Subcutaneous adipose tissue (tissue), 4 donors: ENCODE results near the gene CRACR2B. TPM values are rescaled to one million over a fixed set of nuclear protein-coding genes. Genes with fewer than 3 reads are reported as not detected.

ENCODE experiments used
- total RNA-seq, 4 donors: library from RNA; depleted of rRNA; stranded (reverse); fragments of >200 nt; gene quantifications; one replicate each; pipeline ENCODE4 v1.1.0, GENCODE V29; 2016
- TF ChIP-seq, protein P1 (sequence below): fragments of 450-650 bp; IDR thresholded peaks from one replicate; pipeline ENCODE4 v1.5.1; 2016; ENCODE audit warnings: low read depth, mild to moderate bottlenecking, control low read depth, antibody characterized with exemption, moderate library complexity

The CRACR2B gene
- total RNA-seq, 4 donors from 2014 or later = 2.3 to 44.6 (median 9.7) TPM

GRCh38 chr11:802018-802617, 25.6 kb upstream of the CRACR2B start:
- TF ChIP-seq, protein P1, sequence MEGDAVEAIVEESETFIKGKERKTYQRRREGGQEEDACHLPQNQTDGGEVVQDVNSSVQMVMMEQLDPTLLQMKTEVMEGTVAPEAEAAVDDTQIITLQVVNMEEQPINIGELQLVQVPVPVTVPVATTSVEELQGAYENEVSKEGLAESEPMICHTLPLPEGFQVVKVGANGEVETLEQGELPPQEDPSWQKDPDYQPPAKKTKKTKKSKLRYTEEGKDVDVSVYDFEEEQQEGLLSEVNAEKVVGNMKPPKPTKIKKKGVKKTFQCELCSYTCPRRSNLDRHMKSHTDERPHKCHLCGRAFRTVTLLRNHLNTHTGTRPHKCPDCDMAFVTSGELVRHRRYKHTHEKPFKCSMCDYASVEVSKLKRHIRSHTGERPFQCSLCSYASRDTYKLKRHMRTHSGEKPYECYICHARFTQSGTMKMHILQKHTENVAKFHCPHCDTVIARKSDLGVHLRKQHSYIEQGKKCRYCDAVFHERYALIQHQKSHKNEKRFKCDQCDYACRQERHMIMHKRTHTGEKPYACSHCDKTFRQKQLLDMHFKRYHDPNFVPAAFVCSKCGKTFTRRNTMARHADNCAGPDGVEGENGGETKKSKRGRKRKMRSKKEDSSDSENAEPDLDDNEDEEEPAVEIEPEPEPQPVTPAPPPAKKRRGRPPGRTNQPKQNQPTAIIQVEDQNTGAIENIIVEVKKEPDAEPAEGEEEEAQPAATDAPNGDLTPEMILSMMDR = no peak

- TF ChIP-seq, protein P1 = no peak
These were observed 24.8 kb upstream of the CRACR2B start for GRCh38 chr11:802693-803466.

DNA sequence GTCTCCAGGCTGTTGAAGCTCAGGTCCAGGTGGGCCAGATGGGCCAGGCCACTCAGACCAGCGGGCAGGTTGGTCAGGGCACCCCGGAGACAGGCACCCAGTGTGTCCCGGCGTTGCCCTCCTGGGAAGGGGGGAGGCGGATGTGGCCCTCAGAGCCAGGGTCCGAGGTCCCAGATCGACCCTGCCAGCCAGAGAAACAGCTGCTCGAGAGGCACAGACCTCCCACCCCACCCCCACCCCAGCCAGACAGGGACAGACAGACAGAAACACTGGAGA, 24.3 kb upstream of the CRACR2B start:
- TF ChIP-seq, protein P1 = no peak

DNA sequence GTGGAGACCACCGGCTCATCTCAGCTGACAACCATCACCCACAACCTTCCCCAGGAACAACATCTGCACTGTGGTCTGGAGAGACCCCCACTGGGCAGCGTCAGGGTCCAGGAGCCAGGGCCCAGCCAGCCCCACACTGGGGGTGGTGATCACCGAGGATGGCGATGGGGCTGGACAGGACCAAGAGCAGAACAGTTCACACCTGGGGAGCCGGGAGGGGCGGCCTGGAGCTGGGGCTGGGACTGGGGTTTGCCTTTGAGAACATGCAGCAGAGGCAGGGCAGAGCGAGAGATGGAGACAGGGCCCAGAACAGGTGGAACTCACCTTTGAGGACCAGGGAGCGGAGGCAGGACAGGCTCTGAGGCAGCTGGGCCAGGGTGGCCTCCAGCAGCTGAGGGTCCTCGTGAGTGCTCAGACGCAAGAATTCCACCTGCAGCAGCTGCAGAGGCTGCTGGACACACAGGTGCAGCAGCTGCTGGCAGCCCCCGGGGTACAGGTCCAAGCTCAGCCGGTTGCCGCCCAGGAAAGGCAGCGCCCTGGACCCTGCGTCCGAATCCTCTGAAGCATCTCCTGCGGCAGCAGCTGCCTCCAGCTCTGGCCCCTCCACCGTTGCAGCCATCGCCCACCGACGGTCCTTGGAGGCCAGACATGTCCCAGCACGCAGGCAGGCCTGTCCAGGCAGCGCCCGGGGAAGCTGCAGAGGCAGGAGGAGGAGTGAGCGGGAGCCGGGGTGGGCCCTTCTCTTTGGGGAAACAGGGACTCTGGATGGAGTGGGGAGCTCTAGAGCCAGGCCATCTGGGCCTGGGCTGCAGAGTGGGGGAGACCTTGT, 23.7 kb upstream of the CRACR2B start:
- TF ChIP-seq, protein P1 = no peak

GRCh38 chr11:804599-804964, 23.1 kb upstream of the CRACR2B start:
- TF ChIP-seq, protein P1 = no peak

GRCh38 chr11:808427-809286, 19.1 kb upstream of the CRACR2B start:
- TF ChIP-seq, protein P1 = no peak
